GM18502 (cell line): Measurements from ENCODE around the gene CPNE7.

Experiments used
- ATAC-seq: cut with Tn5 transposase; IDR thresholded peaks from one replicate; pipeline ENCODE4 v1.9.1; 2021; ENCODE audit warnings: mild to moderate bottlenecking; ENCODE audit not compliant: unreplicated experiment, poor library complexity

CPNE7 gene

DNA sequence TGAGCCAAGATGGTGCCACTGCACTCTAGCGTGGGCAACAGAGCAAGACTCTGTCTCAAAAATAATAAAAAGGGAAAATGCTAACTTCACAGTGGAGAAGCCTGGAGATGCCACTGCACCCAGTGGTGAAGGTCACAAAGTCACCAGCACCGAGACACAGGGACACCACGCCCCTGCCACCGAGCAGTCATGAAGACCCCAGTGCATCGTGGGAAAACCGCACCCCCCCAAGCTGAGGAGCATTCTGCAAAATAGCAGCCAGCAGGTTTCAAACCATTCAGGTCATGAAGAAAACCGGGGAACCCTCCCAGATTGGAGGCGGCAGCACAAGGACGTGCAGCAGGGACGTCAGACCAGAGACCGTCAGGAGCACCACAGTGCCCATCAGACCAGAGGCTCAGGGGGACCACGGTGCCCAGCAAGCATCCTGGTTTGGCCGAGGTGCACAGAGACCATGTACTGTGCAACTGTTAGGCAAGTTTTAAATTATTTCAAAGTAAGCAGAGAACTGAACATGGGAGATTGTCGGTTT lies 68.3 kb downstream of the CPNE7 start:
- ATAC-seq, result no peak

DNA sequence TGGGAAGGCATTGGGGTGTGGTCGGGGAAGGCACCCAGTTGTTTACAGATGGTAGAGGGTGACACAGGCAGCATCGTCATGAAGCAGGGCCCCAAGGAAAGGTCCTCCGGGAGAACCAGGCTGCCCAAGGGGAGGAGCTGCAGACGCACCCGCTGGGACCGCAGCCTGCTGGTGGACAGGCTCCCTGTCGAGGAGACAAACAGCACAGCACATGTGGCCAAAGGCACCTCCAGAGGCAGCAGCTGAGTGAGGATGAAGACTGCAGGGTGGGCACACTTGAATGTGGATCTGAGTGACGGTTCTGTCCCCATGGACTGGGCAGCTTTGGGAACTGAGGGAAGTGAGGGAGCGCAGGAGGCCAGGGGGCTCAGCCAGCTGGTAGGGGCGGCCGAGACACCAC lies 69.6 kb downstream of the CPNE7 start:
- ATAC-seq, result no peak

DNA sequence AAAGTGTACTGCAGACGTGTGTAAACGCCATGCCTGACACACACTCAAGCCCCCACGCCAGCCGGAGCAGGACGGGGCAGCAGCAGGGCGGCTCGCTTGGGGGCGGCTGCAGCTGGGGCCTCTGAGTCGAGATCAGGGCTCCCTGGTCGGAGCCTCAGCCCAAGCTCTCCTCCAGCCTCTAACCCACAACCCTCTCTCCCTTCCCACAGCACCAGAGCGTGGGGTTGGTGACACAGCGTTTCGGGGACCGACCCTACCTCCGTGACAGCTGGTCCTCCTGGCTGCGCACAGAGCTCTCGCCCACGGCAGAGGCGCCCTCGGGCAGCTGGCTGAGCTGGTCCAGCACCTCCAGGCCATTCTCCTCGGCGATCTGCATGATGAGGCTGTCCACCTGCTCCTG lies 70.7 kb downstream of the CPNE7 start:
- no peak for ATAC-seq
